Kidney (tissue), 14 donors: ENCODE results near the gene ZNF511. TPM values are rescaled to one million over a fixed set of nuclear protein-coding genes. Genes with fewer than 3 reads are reported as not detected.

Experiments used
- DNase-seq, 5 donors: peaks; one replicate each; pipeline ENCODE4 v3.0.0-alpha.2; 2013 to 2020
- FAIRE-seq: peaks from 2 replicates; lab custom pipeline; 2012; peaks lifted over from hg19 to GRCh38; lab: Jason Lieb, UNC
- H3K27ac ChIP-seq, 2 donors: one replicate each; pipeline ENCODE4 v1.7.0; 2013; ENCODE audit warnings: low read depth in 2 of 2, low read length in 2 of 2, inconsistent platforms in 1 of 2
- H3K27me3 ChIP-seq: one replicate; pipeline ENCODE4 v1.7.1; 2013; ENCODE audit warnings: low read length, inconsistent platforms; ENCODE audit not compliant: control insufficient read depth, insufficient read depth
- H3K36me3 ChIP-seq, 3 donors: one replicate each; pipeline versions ENCODE4 v1.7.0 to v1.7.1; 2013; ENCODE audit warnings: low read length in 3 of 3, control low read depth in 1 of 3, inconsistent platforms in 1 of 3; ENCODE audit not compliant: insufficient read depth in 3 of 3, control insufficient read depth in 2 of 3
- H3K4me1 ChIP-seq, 3 donors: one replicate each; pipeline versions ENCODE4 v1.7.0 to v1.7.1; 2013; ENCODE audit warnings: low read length in 3 of 3, inconsistent platforms in 1 of 3, low read depth in 1 of 3; ENCODE audit not compliant: control insufficient read depth in 2 of 3, insufficient read depth in 2 of 3
- H3K4me3 ChIP-seq, 3 donors: one replicate each; pipeline versions ENCODE4 v1.7.0 to v1.8.1; 2013; ENCODE audit warnings: low read length in 3 of 3, control low read depth in 1 of 3, inconsistent platforms in 1 of 3
- H3K9ac ChIP-seq, 3 donors: one replicate each; pipeline versions ENCODE4 v1.7.0 to v1.7.1; 2013; ENCODE audit warnings: low read length in 3 of 3, control low read depth in 1 of 3, inconsistent platforms in 1 of 3
- H3K9me3 ChIP-seq, 3 donors: one replicate each; pipeline versions ENCODE4 v1.7.0 to v1.7.1; 2013; ENCODE audit warnings: low read length in 3 of 3, control low read depth in 1 of 3, inconsistent platforms in 1 of 3; ENCODE audit not compliant: control insufficient read depth in 2 of 3, insufficient read depth in 1 of 3
- CTCF ChIP-seq: IDR thresholded peaks from 3 replicates; pipeline ENCODE4 v1.5.1; 2012; ENCODE audit warnings: mild to moderate bottlenecking, moderate library complexity, borderline replicate concordance; ENCODE audit not compliant: insufficient read depth; ENCODE audit errors: extremely low read depth
- intact Hi-C: fragments of 100-400 bp; cut with DNase I; formaldehyde crosslinking; loops from one replicate; pipeline ENCODE4 v1.11.1; 2022
- polyA plus RNA-seq: library from polyadenylated mRNA; stranded (reverse); fragments of 350-450 nt; fragmentation: Illumina TruSeq; extraction: RNeasy Lipid Tissue Mini Kit (QIAGEN cat#74804); gene quantifications from one replicate; pipeline ENCODE4 v1.2.3, GENCODE V29; 2014; ENCODE audit warnings: low read depth, low replicate concordance; ENCODE audit not compliant: insufficient read depth
- total RNA-seq: library from RNA; stranded (reverse); fragmentation: NEBNext Ultra II Directional; extraction: Animal tissue kit (Norgen Biotek cat#: 25700); gene quantifications from one replicate; pipeline ENCODE4 v1.2.1, GENCODE V29; 2021
- donor health status: control.
- donor health status: control.
- donor health status: control.
- donor health status: control.
- donor health status: control.
- donor health status: DM: yes; HTN: yes; CAD: no.
- donor health status: Normal renal cell carcinoma (clear cell type).

The ZNF511 gene
- total and polyA plus RNA-seq, 2 donors from 2014 or later: 35.6 to 50.7 TPM

DNA sequence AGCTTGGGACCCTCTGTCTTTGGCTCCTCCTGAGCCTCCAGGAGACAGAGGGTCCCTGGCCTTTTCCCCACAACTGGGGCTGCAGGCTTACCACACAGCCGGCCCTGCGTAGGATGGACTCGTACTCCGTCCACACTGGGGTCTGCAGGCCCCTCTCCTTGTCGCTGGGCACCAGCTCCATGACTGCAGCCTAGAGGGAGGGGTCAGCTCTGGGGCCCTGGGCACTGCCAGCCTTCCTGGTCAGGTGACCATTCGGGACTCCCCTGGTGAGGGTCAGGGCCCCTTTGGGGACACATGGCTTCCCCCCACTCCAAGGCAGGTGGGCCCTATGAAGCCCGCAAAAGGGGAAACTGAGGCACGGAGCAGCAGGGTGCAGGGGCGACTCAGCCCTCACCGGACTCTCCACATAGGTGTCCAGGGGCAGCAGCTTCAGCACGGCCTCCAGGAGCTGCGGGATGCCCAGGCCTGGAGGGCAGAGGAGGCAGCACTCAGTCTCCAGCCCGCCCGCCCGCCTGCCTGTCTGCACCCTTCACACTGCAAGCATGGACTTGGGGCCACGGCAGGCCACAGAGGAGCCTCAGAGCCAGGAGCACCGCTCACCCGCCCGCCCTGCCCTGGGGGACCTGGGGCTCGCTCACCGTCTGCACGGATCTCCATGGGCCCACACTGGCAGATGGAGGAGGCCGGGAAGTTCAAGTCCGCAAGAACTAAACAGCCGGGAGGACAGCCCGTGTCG lies 48.0 kb downstream of the ZNF511 start:
- no peaks in the 10 kb centered on the region for H3K27me3 ChIP-seq
- peak overlapping the region in 2 of 3 donors; percentile 24 to 54 for H3K4me3 ChIP-seq
- DNase-seq (peak in 1 of 5 donors; percentile 72), FAIRE-seq (no peak)
- peak overlapping the region in 1 of 3 donors; percentile 40 for H3K9ac ChIP-seq
- H3K9me3 ChIP-seq: no peaks in the 10 kb centered on the region
- TF ChIP-seq CTCF: no peak
- H3K36me3 ChIP-seq: no peaks in the 10 kb centered on the region
- intact Hi-C loops: no loop called here
- no peak overlapping the region for H3K27ac ChIP-seq
- H3K4me1 ChIP-seq: peaks cover 0 to 11% (median 0%) of the 10 kb centered on the region in 3 donors

DNA sequence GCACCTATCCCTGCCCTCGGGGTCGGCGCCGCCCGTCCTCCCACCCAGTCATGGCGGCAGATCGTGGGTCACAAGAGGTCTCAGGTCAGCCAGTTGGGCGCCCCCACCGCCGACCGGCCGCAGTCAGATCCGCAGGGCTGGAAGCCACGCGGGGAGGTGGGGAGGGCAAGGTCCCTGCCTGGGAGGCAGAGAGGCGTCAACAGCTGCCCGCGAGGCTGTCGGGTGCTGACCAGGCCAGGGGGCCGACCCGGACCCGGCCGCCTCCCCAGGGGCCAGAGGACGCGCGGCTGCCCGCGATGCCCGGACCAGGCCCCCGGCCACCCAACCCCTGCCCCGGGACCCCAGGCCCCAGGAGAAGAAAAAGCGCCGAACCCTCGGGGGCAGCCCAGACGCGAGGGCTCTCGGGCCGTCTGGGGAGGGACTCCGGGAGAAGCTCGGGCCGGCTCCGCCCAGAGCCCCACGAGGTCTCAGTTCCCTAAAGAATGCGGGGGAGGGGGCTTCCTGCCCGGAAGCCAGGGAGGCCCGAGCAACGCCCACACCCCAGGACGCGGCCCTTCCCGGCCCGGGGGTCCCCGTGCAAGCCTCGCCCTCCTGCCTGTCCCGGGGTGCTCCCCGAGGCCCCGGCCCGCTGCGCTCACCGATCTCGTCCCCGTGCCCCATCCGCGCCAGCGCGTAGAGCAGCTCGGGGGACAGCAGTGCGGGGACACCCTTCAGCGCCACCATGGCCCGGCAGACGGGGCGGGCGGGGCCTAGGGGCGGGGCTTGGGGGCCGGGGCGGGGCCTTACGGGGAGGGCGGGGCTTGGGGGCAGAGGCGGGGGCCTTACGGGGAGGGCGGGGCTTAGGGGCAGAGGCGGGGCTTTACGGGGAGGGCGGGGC lies 48.8 kb downstream of the ZNF511 start, which contains the start of gene FUOM:
FUOM (minus strand) TSS at position 735 of the 877 bp plus-strand sequence; CDS start at position 723, 12 bp downstream.
- TF ChIP-seq CTCF: no peak
- DNase-seq: peak in 4 of 5 donors; percentile 88 to 94 (median 92)

DNA sequence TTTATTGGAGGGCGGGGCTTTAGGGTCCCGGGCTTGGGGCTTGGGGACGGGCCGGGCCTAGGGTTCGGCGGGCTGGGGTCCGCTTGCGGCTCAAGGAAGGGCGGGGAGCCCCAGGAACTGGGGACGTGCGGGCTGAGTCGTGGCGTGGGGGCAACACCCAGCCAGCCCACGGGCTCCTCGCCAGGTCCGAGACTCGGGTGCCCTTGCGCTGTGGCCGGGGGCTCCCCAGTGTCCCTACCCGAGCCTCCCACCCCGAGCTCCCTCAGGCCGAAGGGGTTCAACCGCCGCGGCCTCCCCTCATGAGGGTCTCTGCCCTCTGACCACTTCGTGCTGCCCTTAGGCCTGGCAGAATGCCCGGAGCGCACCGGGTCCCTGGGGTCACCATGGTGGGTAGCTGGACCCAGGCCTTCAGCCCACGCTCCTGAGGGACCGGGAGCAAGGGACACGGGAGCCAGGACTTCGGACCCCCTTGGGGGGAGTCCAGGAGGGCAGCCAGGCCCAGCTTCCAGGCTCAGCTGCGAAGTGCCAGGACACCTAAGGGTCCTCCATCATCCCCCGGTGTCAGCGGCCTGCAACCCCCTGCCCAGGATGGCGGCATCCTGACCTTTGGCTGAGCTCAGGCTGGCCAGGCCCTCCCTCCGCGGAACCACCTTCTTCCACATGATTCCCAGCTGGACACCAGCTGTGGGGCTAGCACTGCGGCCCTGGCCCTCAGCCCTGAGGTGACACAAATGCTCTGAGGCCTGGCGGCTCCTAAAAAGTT lies 49.6 kb downstream of the ZNF511 start:
- no peaks in the 10 kb centered on the region for H3K9me3 ChIP-seq
- no peak overlapping the region for H3K9ac ChIP-seq
- no peaks in the 10 kb centered on the region for H3K27me3 ChIP-seq
- intact Hi-C loops: no loop called here
- no peak overlapping the region for H3K4me3 ChIP-seq
- H3K27ac ChIP-seq: peak overlapping the region in 1 of 2 donors; percentile 52
- no peak for TF ChIP-seq CTCF
- peaks cover 0 to 11% (median 0%) of the 10 kb centered on the region in 3 donors for H3K4me1 ChIP-seq
- FAIRE-seq (no peak), DNase-seq (peak in 1 of 5 donors; percentile 83)
- peaks cover 0 to 5% (median 4%) of the 10 kb centered on the region in 3 donors for H3K36me3 ChIP-seq

More for the DNA sequence above, 48.8 kb downstream of the ZNF511 start, which contains the start of gene FUOM:
- intact Hi-C loops: no loop called here
- Histone ChIP-seq H3K9ac (peak within 1 kb of the TSS in 1 of 3 donors; percentile 40), H3K27me3 (no peaks in the 10 kb centered on the region), H3K4me1 (peaks cover 0 to 11% (median 0%) of the 10 kb centered on the region in 3 donors), H3K9me3 (no peaks in the 10 kb centered on the region), H3K4me3 (peak within 1 kb of the TSS; percentile 16 to 54 (median 42)), H3K27ac (peak within 1 kb of the TSS in 1 of 2 donors; percentile 52), H3K36me3 (no peaks in the 10 kb centered on the region)
- FAIRE-seq: no peak
